GM21367 (cell line): ENCODE results near the gene FBXO21.
"Not testable (repeated sequence)": the region's sequence is repeated elsewhere in the genome, so short reads cannot be mapped to it uniquely, and the experiment has no call there.

ENCODE experiments used
- ATAC-seq: cut with Tn5 transposase; IDR thresholded peaks from one replicate; pipeline ENCODE4 v1.9.1; 2021; ENCODE audit not compliant: unreplicated experiment

FBXO21 gene

GRCh38 chr12:117190210-117190781 lies at the start of gene FBXO21:
Gene FBXO21, minus strand, starts transcription at chr12:117190470. Its CDS starts 14 bp downstream, at chr12:117190456.
- ATAC-seq: peak; percentile 95

GRCh38 chr12:117236456-117237001 lies 46.3 kb upstream of the FBXO21 start:
- no peak for ATAC-seq

- ATAC-seq: no peak
Measured at GRCh38 chr12:117235261-117235660, 45.0 kb upstream of the FBXO21 start.

- ATAC-seq: no peak
Measured at GRCh38 chr12:117234441-117234840, 44.2 kb upstream of the FBXO21 start.

GRCh38 chr12:117231750-117232149 lies 41.5 kb upstream of the FBXO21 start:
- ATAC-seq: no peak

- no peak for ATAC-seq
Measured at GRCh38 chr12:117228239-117228638, 38.0 kb upstream of the FBXO21 start.

- ATAC-seq: no peak
Measured at GRCh38 chr12:117227000-117227653, 36.9 kb upstream of the FBXO21 start.

GRCh38 chr12:117226505-117226904 lies 36.2 kb upstream of the FBXO21 start:
- no peak for ATAC-seq

GRCh38 chr12:117225179-117225578 lies 34.9 kb upstream of the FBXO21 start:
- ATAC-seq: no peak

- ATAC-seq: not testable (repeated sequence)
Measured at GRCh38 chr12:117220947-117221346, 30.7 kb upstream of the FBXO21 start.

GRCh38 chr12:117218149-117218548 lies 27.9 kb upstream of the FBXO21 start:
- no peak for ATAC-seq

- ATAC-seq: no peak
Measured at GRCh38 chr12:117216686-117217085, 26.4 kb upstream of the FBXO21 start.

- ATAC-seq: no peak
Measured at GRCh38 chr12:117214797-117215196, 24.5 kb upstream of the FBXO21 start.

- no peak for ATAC-seq
Measured at GRCh38 chr12:117213295-117213808, 23.1 kb upstream of the FBXO21 start.

- no peak for ATAC-seq
Measured at GRCh38 chr12:117212563-117213190, 22.4 kb upstream of the FBXO21 start.

GRCh38 chr12:117210266-117210918 lies 20.1 kb upstream of the FBXO21 start:
- no peak for ATAC-seq

GRCh38 chr12:117209626-117210025 lies 19.4 kb upstream of the FBXO21 start:
- no peak for ATAC-seq

GRCh38 chr12:117208811-117209455 lies 18.7 kb upstream of the FBXO21 start:
- ATAC-seq: no peak

GRCh38 chr12:117208206-117208605 lies 17.9 kb upstream of the FBXO21 start:
- ATAC-seq: no peak

- ATAC-seq: no peak
Measured at GRCh38 chr12:117207675-117208074, 17.4 kb upstream of the FBXO21 start.

GRCh38 chr12:117202556-117202955 lies 12.3 kb upstream of the FBXO21 start:
- ATAC-seq: no peak
